ENCODE results near the gene NPBWR2. TPM values are rescaled to one million over a fixed set of nuclear protein-coding genes. Genes with fewer than 3 reads are reported as not detected.

NPBWR2 gene
- total and polyA plus RNA-seq, 9 of the 15 experiments (the other 6 are each of a cell fraction or from before 2014, with no cell fraction given): not detected

DNA sequence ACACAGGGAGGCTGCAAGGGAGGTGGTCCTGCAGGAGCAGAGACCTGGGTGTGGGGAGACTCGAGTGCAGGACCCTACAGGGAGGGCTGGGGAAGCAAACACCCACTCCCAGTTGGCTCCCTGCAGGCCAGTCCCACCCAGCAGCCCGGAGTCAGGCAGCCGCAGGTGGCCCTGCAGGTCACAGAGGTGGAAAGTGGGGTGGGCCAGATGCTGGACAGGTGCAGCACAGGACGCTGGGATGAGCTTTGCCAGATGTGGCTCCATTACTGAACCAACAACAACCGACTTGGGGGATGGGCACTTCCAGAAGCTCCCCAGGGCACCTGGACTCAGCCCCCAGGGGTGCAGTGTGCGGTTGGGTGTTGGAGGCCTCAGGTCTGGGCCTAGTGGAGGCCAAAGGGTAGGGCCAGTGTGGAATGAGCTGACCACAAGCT lies 30.2 kb upstream of the NPBWR2 start:
- intact Hi-C loops (cut with micrococcal nuclease) (no loop called here), in situ Hi-C loops (cut with MboI) (no loop called here)
- 2% methylated on average over 6 of the region's 6 CpGs for WGBS (ENCODE audit: insufficient coverage, low coverage, missing lambda C conversion rate)
- Histone ChIP-seq H3K27me3 (ENCODE audit: control insufficient read depth in 2 of 2, insufficient read depth in 2 of 2, low read length in 2 of 2) (peaks cover 17 to 56% of the 10 kb centered on the region in 2 experiments; a peak in 4 of 5 replicates), H3K79me2 (ENCODE audit: control insufficient read depth, insufficient read depth, low read length) (no peaks in the 10 kb centered on the region), H3K9me1 (ENCODE audit: control insufficient read depth, insufficient read depth, low read length) (no peaks in the 10 kb centered on the region), H3K9ac (ENCODE audit: insufficient read depth in 1 of 2, low read depth in 2 of 2, low read length in 2 of 2) (no peak overlapping the region), H3K36me3 (ENCODE audit: control insufficient read depth, insufficient read depth, low read length) (no peaks in the 10 kb centered on the region), H4K20me1 (replicated peaks; ENCODE audit: control insufficient read depth, insufficient read depth, low read length) (no peaks in the 10 kb centered on the region), H3K9me3 (replicated peaks; ENCODE audit: control insufficient read depth, insufficient read depth, low read depth, low read length) (no peaks in the 10 kb centered on the region), H3K4me1 (replicated peaks in 1 of 2; ENCODE audit: control insufficient read depth in 2 of 2, insufficient read depth in 2 of 2, low read length in 2 of 2) (no peaks in the 10 kb centered on the region; a peak in 1 of 5 replicates), H2AFZ (ENCODE audit: low read depth, low read length) (no peak overlapping the region), H3K27ac (ENCODE audit: extremely low read depth, low read depth, low read length) (no peak overlapping the region), H3K4me3 (no peak overlapping the region), H3K4me2 (ENCODE audit: insufficient read depth, low read length) (no peak overlapping the region)
- TF ChIP-seq CBX2 (IDR thresholded peaks at IDR 0.05; ENCODE audit: insufficient read depth, low read length, poor library complexity, severe bottlenecking) (no peak), BRCA1 (IDR thresholded peaks at IDR 0.05) (no peak), BRCA1 (CRISPR knock-in tag; IDR thresholded peaks at IDR 0.05) (no peak), ZNF518B (CRISPR knock-in tag; IDR thresholded peaks at IDR 0.05) (no peak), SRSF9 (IDR thresholded peaks at IDR 0.05; ENCODE audit: borderline replicate concordance, low read depth, low read length) (no peak), ZNF274 (IDR thresholded peaks at IDR 0.05; ENCODE audit: borderline replicate concordance, low read depth, low read length) (no peak), ZNF184 (CRISPR knock-in tag; IDR thresholded peaks at IDR 0.05) (no peak), HSF4 (CRISPR knock-in tag; IDR thresholded peaks at IDR 0.05; ENCODE audit: borderline replicate concordance) (no peak), PBX2 (CRISPR knock-in tag; IDR thresholded peaks at IDR 0.05; ENCODE audit: low read depth) (no peak), PBX2 (tag; conservative IDR thresholded peaks at IDR 0.05; ENCODE audit: low read depth) (no peak), SMARCC2 (IDR thresholded peaks at IDR 0.05; ENCODE audit: low read depth) (no peak), KAT2B (IDR thresholded peaks at IDR 0.05; ENCODE audit: low read depth, low read length) (no peak)
- FAIRE-seq (no peak), DNase-seq (ENCODE audit: extremely low read depth in 1 of 4, low spot score in 3 of 4) (no peak), ATAC-seq (no peak)
- no TSS peak for BruUV-seq (replicated peaks)
- ChIA-PET CTCF (ENCODE audit: low intra/inter-chr PET ratio) (no interaction called here), POLR2A (interaction anchor here (1.0 kb wide), 1 partner anchor 15 kb away, joined by 3 read pairs; no protein-coding TSS in a partner anchor)
